ENCODE data around the gene RHNO1. TPM values are rescaled to one million over a fixed set of nuclear protein-coding genes. Genes with fewer than 3 reads are reported as not detected.

RHNO1 gene
- total and polyA plus RNA-seq, 2 of the 13 experiments (the other 11 are each of a cell fraction or from before 2014, with no cell fraction given): 27.2 to 49.6 TPM

DNA sequence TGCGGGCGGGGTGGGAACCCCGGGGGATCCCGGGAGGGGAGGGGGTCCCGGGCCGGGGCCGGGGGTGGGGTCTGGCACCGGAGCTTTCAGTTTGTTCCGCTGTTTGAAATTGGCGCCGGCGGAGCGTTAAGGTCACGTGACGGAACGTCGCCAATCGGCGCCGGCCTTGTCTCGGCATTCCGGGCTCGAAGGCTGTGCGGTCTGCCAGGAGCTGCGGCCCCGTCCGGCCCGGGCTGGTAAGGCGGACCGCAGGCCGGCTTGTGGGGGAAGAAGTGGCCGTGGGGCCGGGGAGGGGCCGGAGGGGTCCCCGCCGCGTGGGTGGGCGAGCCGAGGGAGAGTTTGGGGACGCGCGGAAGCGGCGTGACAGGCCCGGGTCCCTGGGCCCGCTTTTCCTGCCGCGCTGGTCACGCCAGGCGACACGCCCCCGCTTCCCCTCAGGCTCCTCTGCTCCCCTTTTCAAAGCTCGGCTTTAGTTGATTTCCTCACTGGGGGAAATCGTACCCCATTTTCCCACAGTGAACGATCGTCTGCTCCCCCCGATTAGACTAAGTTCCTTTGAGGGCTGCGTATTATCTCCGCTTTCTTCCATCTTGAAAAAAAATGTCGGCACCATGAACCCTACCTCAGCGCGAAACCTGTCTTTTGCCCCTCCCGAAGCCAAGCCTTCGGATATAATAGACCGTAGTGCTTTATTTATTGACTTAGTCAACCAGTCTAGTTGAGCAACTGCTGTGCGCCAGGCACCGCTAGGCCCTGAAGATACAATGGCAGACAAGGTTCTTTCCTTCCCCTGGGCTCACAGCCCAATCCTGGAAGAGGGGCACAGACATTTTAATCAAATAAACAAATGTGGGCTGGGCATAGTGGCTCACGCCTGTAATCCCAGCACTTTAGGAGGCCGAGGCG lies at the start of gene RHNO1, which contains the start of gene FOXM1 (continued):
- TF ChIP-seq, protein P1, sequence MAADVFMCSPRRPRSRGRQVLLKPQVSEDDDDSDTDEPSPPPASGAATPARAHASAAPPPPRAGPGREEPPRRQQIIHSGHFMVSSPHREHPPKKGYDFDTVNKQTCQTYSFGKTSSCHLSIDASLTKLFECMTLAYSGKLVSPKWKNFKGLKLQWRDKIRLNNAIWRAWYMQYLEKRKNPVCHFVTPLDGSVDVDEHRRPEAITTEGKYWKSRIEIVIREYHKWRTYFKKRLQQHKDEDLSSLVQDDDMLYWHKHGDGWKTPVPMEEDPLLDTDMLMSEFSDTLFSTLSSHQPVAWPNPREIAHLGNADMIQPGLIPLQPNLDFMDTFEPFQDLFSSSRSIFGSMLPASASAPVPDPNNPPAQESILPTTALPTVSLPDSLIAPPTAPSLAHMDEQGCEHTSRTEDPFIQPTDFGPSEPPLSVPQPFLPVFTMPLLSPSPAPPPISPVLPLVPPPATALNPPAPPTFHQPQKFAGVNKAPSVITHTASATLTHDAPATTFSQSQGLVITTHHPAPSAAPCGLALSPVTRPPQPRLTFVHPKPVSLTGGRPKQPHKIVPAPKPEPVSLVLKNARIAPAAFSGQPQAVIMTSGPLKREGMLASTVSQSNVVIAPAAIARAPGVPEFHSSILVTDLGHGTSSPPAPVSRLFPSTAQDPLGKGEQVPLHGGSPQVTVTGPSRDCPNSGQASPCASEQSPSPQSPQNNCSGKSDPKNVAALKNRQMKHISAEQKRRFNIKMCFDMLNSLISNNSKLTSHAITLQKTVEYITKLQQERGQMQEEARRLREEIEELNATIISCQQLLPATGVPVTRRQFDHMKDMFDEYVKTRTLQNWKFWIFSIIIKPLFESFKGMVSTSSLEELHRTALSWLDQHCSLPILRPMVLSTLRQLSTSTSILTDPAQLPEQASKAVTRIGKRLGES (CRISPR knock-in tag; IDR thresholded peaks at IDR 0.05; ENCODE audit: borderline replicate concordance): no peak
- no peak for TF ChIP-seq RELA (CRISPR knock-in tag; IDR thresholded peaks at IDR 0.05)
- peak; percentile 16; the same call in 1 of the 2 replicates for TF ChIP-seq FOSL2 (CRISPR knock-in tag; IDR thresholded peaks at IDR 0.05)
- TF ChIP-seq, protein P2, sequence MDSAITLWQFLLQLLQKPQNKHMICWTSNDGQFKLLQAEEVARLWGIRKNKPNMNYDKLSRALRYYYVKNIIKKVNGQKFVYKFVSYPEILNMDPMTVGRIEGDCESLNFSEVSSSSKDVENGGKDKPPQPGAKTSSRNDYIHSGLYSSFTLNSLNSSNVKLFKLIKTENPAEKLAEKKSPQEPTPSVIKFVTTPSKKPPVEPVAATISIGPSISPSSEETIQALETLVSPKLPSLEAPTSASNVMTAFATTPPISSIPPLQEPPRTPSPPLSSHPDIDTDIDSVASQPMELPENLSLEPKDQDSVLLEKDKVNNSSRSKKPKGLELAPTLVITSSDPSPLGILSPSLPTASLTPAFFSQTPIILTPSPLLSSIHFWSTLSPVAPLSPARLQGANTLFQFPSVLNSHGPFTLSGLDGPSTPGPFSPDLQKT (CRISPR knock-in tag; IDR thresholded peaks at IDR 0.05; ENCODE audit: borderline replicate concordance): no peak
- no peak for TF ChIP-seq ZNF777 (CRISPR knock-in tag; IDR thresholded peaks at IDR 0.05)
- TF ChIP-seq TBL1XR1 (IDR thresholded peaks at IDR 0.05; ENCODE audit: borderline replicate concordance, low read length, partially characterized antibody): no peak
- TF ChIP-seq ZNF274 (CRISPR knock-in tag; IDR thresholded peaks at IDR 0.05): no peak
- TF ChIP-seq KLF13 (CRISPR knock-in tag; IDR thresholded peaks at IDR 0.05): no peak
- TF ChIP-seq ZSCAN31 (CRISPR knock-in tag; IDR thresholded peaks at IDR 0.05; ENCODE audit: low read depth): peak; percentile 66; the same call in 1 of the 2 replicates
- no peak for TF ChIP-seq ZNF180 (CRISPR knock-in tag; IDR thresholded peaks at IDR 0.05; ENCODE audit: borderline replicate concordance, low read depth)
- TF ChIP-seq, protein P3, sequence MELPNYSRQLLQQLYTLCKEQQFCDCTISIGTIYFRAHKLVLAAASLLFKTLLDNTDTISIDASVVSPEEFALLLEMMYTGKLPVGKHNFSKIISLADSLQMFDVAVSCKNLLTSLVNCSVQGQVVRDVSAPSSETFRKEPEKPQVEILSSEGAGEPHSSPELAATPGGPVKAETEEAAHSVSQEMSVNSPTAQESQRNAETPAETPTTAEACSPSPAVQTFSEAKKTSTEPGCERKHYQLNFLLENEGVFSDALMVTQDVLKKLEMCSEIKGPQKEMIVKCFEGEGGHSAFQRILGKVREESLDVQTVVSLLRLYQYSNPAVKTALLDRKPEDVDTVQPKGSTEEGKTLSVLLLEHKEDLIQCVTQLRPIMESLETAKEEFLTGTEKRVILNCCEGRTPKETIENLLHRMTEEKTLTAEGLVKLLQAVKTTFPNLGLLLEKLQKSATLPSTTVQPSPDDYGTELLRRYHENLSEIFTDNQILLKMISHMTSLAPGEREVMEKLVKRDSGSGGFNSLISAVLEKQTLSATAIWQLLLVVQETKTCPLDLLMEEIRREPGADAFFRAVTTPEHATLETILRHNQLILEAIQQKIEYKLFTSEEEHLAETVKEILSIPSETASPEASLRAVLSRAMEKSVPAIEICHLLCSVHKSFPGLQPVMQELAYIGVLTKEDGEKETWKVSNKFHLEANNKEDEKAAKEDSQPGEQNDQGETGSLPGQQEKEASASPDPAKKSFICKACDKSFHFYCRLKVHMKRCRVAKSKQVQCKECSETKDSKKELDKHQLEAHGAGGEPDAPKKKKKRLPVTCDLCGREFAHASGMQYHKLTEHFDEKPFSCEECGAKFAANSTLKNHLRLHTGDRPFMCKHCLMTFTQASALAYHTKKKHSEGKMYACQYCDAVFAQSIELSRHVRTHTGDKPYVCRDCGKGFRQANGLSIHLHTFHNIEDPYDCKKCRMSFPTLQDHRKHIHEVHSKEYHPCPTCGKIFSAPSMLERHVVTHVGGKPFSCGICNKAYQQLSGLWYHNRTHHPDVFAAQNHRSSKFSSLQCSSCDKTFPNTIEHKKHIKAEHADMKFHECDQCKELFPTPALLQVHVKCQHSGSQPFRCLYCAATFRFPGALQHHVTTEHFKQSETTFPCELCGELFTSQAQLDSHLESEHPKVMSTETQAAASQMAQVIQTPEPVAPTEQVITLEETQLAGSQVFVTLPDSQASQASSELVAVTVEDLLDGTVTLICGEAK (IDR thresholded peaks at IDR 0.05): no peak
- TF ChIP-seq, protein P3 (CRISPR knock-in tag; IDR thresholded peaks at IDR 0.05): 0 out of 2 replicates have a peak, but pooled peaks have one; percentile 32
- no peak for TF ChIP-seq ZNF563 (CRISPR knock-in tag; IDR thresholded peaks at IDR 0.05)
- TF ChIP-seq ZNF296 (CRISPR knock-in tag; conservative IDR thresholded peaks at IDR 0.05): peak; percentile 59; the same call in 1 of the 2 replicates
- peak; percentile 50 for TF ChIP-seq FOXA3 (CRISPR knock-in tag; IDR thresholded peaks at IDR 0.05)
- no peak for TF ChIP-seq ZFP36L1 (CRISPR knock-in tag; IDR thresholded peaks at IDR 0.05)
- TF ChIP-seq ARNT (IDR thresholded peaks at IDR 0.05): no peak
